ENCODE data around the gene ZNF514. TPM values are rescaled to one million over a fixed set of nuclear protein-coding genes. Genes with fewer than 3 reads are reported as not detected.

The ZNF514 gene
- total and polyA plus RNA-seq, 10 of the 15 experiments (the other 5 are each of a cell fraction or from before 2014, with no cell fraction given), result 5.1 to 8.7 (median 6.6) TPM

DNA sequence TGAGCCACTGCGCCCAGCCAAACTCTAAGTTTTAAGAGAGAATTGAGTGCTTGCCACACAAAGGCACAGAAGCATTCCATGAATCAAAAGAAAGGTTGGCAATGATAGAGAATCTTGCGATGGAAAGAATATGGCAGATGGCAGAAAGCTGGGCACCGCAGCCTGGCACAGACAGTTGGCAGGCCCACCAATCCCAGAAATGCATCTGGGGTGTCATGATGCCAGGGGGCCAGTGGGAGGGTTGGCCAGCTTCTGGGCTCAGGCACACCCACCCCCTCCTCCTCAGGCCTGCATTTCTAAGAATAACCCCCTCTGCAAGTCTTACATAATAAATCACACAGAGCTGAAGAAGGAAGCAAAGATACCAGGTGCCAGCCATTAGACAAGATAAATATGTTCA, 25.5 kb upstream of the ZNF514 start:
- 100% methylated on average over 3 of the region's 3 CpGs for WGBS (ENCODE audit: insufficient coverage, insufficient replicate concordance, low lambda C conversion rate, missing lambda C conversion rate)
- H2AFZ ChIP-seq (ENCODE audit: control insufficient read depth, low read depth, low read length), result no peak overlapping the region
- H3K4me3 ChIP-seq, result no peak overlapping the region
- H4K20me1 ChIP-seq (ENCODE audit: control insufficient read depth, insufficient read depth), result no peaks in the 10 kb centered on the region
- FAIRE-seq (no peak), ATAC-seq (no peak), DNase-seq (ENCODE audit: low read depth, low spot score) (no peak)
- SMC1A ChIA-PET (ENCODE audit: uncharacterized antibody, unreplicated experiment), result no interaction called here
- intact Hi-C loops (cut with micrococcal nuclease; ENCODE audit: unreplicated experiment) (no loop called here), in situ Hi-C loops (cut with MboI) (no loop called here)
- H3K36me3 ChIP-seq (ENCODE audit: control insufficient read depth in 2 of 2, insufficient read depth in 2 of 2, low read length in 1 of 2), result peaks cover 0 to 11% of the 10 kb centered on the region in 2 experiments; a peak in 3 of 4 replicates
- BruUV-seq (replicated peaks), result no TSS peak
- no peaks in the 10 kb centered on the region for H3K27me3 ChIP-seq (replicated peaks in 1 of 2; ENCODE audit: control insufficient read depth in 2 of 2, insufficient read depth in 2 of 2, low read length in 1 of 2)
- no peak overlapping the region for H3K4me2 ChIP-seq (ENCODE audit: control insufficient read depth, insufficient read depth)
- H3K9me3 ChIP-seq (replicated peaks; ENCODE audit: control insufficient read depth, insufficient read depth, low read length), result peaks cover 3% of the 10 kb centered on the region; the same call in 1 of the 3 replicates
- CTCF ChIA-PET, result interaction anchor here (0.6 to 2.7 kb wide), 2 partner anchors 47 to 1137 kb away, joined by 3 to 6 read pairs; no protein-coding TSS in a partner anchor
- no peak overlapping the region for H3K9ac ChIP-seq (ENCODE audit: control insufficient read depth, insufficient read depth, low read length)
- TF ChIP-seq WRNIP1 (IDR thresholded peaks at IDR 0.05; ENCODE audit: borderline replicate concordance, low read depth, low read length) (no peak), SPI1 (IDR thresholded peaks at IDR 0.05; ENCODE audit: borderline replicate concordance, insufficient read depth, low read depth, low read length) (no peak), YBX1 (IDR thresholded peaks at IDR 0.05) (no peak), RFX5 (IDR thresholded peaks at IDR 0.05; ENCODE audit: low read depth, low read length) (no peak), JUND (IDR thresholded peaks at IDR 0.05; ENCODE audit: low read depth, low read length) (no peak), EGR1 (IDR thresholded peaks at IDR 0.05; ENCODE audit: borderline replicate concordance in 1 of 2, low read depth in 2 of 2, low read length in 2 of 2) (no peak), ZBTB40 (IDR thresholded peaks at IDR 0.05; ENCODE audit: borderline replicate concordance) (no peak), TCF3 (IDR thresholded peaks at IDR 0.05; ENCODE audit: borderline replicate concordance, insufficient read depth, low read depth, low read length) (no peak)
- no peak overlapping the region for H3K27ac ChIP-seq (ENCODE audit: control insufficient read depth, insufficient read depth)
- POLR2A ChIA-PET, result no interaction called here
- RAD21 ChIA-PET (ENCODE audit: unreplicated experiment), result no interaction called here
- H3K79me2 ChIP-seq (ENCODE audit: control insufficient read depth, insufficient read depth, low read length), result no peaks in the 10 kb centered on the region
- H3K4me1 ChIP-seq (ENCODE audit: control insufficient read depth, insufficient read depth, low read length), result no peaks in the 10 kb centered on the region
